DMS 273 (cell line): ENCODE measurements around the gene FGF7.
"Not testable (repeated sequence)": the region's sequence is repeated elsewhere in the genome, so short reads cannot be mapped to it uniquely, and the experiment has no call there.

Experiments
- DNase-seq: peaks from one replicate; lab custom pipeline; 2025; ENCODE audit not compliant: unreplicated experiment; lab: John Stamatoyannopoulos, UW

Gene FGF7, protein sequence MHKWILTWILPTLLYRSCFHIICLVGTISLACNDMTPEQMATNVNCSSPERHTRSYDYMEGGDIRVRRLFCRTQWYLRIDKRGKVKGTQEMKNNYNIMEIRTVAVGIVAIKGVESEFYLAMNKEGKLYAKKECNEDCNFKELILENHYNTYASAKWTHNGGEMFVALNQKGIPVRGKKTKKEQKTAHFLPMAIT

DNA sequence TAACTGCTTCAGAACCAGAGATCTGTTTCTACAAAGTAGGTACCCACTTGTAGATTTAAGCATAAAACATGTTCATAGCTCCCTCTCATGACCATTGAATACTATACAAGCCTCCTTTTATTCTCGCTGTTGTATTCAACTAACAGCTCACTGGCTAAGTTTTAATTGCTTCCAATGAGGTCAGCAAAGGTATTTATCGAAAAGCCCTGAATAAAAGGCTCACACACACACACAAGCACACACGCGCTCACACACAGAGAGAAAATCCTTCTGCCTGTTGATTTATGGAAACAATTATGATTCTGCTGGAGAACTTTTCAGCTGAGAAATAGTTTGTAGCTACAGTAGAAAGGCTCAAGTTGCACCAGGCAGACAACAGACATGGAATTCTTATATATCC is at the start of gene FGF7:
Gene FGF7, plus strand, starts transcription at position 222 of the 400 bp plus-strand sequence. CDS start 1,056 bp downstream, outside the sequence.
- DNase-seq, result no peak

DNA sequence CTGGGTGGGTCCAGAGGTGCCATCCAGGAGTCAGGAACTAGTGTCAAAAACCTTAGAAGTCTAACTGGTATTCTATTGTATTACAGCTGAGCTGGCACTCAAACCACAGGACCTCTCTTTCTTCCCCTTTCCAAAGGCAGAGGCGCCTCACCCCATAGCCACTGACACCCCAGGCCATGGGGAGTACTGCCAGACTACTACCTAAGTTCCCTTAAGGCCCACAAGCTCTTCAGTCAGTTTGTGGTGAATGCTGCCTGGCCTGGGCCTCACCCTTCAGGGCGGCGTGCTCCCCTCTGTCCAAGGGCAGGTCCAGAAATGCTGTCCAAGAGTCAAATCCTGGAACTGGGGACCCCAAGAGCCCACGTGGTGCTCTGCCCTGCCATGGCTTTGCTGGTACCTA is 43.0 kb upstream of the FGF7 start:
- DNase-seq, result no peak

DNA sequence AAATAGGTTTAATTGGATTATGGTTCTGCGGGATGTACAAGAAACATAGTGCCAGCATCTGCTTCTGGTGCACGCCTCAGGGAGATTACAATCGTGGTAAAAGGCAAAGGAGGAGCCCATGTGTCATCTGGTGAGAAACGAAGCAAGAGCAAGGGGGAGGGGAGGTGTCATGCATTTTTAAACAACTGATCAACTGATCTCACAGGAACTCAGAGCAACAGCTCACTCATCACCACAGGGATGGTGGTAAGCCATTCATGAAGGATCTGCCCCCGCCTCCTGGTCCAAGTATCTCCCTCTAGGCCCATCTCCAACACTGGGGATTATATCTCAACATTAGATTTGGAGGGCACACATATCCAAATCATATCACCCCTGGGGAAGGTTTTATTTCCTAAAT is 42.1 kb upstream of the FGF7 start:
- no peak for DNase-seq

DNA sequence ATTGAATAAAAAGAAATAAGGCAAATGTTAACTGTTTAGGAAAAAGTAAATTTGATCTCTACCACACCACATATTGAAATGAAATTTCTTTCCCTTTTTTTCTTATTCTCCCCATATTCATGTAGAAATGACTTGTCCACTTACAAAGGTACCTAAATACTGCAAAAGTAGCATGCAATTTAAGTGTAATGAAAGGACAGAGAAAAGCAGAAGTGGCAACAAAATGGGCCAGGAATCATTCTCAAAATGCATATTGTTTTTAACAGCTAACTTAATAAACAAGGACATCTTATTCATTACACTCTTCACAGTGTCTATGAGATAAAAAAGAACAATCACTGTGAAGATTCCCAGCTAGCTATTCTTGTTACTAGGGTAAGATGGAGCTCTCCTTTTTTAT is 40.6 kb upstream of the FGF7 start:
- DNase-seq, result no peak

DNA sequence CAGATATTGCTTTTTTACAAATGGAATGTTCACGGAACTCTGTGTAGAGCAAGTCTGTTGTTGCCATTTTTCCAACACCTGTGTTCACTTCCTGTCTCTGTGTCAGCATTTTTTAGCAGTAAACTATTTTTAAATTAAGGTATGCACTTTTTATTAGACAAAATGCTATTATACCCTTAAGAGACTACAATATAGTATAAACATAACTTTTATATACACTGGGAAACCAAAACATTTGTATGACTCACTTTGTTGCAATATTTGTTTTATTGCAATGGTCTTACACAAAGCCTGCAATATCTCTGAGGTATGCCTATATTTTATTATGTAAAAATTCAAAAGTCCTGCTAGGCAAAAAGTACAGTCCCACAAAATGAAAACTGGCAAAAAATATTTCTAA is 39.8 kb upstream of the FGF7 start:
- no peak for DNase-seq

DNA sequence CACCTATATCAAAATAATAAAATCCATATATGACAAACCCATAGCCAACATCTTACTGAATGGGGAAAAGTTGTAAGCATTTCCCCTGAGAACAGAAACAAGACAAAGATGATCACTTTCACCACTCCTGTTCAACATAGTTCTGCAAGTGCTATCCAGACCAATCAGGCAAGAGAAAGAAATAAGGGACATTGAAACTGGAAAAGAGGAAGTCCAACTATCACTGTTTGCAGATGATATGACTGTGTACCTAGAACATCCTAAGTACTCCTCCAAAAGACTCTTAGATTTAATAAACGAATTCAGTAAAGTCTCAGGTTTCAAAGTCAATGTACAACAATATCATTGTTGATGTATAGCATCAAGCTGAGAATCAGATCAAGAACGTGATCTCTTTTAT is 35.6 kb upstream of the FGF7 start:
- no peak for DNase-seq

DNA sequence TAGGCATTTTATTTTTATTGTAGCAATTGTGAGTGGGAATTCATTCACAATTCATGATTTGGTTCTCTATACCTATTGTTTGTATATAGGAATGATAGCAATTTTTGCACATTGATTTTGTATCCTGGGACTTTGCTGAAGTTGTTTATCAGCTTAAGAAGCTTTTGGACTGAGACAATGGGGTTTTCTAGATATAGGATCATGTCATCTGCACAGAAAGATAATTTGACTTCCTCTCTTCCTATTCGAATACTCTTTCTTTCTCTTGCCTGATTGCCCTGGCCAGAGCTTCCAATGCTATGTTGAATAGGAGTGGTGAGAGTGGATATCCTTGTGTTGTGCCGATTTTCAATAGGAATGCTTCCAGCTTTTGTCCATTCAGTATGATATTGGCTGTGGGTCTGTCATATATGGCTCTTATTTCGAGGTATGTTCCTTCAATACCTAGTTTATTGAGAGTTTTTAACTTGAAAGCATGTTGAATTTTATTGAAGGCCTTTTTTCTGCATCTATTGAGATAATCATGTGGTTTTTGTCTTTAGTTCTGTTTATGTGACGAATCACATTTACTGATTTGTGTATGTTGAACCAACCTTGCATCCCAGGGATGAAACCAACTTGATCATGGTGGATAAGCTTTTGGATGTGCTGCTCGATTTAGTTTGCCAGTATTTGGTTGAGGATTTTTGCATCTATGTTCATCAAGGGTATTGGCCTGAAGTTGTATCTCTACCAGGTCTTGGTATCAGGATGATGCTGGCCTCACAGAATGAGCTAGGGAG is 20.3 kb upstream of the FGF7 start:
- not testable (repeated sequence) for DNase-seq

DNA sequence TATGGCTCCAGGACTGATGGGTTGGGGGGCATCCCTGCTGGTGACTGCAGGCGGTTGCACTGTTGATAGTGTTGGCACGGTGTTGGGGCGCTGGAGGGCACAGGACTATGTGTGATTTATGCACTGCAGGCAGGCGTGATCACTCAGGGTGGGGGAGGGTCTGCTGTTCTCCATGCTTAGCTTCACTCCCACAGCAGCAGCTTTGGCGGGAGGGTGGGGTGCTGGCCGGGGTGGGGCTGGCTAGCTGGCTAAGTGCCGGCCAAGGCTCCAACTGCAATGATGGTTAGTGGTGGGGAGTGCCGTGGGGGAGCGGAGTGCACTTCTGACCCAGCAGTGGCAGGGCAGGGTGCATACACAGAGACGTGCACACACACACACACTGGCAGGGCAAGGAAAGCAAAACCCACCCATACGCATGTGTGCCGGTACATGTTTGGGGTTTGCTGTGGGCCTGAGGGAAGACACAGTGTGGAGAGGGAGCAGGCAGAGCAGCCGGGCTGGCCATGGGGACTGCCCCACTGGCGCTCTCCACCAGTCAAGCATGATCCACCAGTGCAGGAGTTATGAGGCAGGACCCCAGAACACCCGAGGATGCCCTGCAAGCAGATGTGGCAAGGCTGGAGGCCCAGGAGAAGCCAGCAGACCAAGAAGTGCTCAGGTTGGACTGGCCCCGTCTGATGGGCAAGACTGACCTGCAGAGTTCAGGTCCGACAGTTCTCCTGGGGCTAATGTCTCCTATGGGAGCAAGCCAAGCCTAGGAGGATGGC is 16.5 kb upstream of the FGF7 start:
- no peak for DNase-seq

DNA sequence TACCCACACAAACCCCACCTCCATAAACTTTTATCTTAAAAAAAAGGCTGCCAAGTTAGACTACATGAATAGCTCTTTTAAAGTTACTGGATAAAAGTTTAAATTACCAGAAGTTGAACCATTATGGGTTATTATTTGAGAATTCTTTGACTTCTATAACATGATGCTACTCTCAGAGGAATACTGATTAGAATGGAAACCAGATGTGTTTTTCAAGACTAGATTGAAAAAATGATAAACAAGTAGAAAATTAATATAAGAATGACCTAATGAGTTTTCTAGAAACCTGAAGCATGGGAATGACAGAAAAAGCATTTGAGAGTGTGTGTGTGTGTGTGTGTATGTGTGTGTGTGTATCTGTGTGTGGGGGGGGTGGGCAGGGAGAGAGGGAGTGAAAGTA is 12.4 kb upstream of the FGF7 start:
- no peak for DNase-seq

DNA sequence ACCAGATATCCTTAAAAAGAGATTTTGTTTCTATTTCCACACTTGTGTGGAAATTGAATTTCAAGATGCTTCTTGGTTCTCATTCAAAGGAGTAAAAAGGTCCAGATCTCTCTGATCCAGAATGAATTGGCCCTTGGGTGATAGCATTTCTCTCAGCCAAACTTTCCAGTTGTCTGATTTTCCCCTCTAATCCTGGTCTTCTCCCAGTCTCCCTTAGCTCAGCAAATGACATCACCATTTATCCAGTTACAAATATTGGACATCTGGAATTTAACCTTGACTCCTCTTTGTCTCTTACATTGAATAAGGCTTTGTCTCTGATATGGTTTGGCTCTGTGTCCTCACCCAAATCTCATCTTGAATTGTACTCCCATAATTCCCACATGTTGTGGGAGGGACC is 10.2 kb upstream of the FGF7 start:
- no peak for DNase-seq

DNA sequence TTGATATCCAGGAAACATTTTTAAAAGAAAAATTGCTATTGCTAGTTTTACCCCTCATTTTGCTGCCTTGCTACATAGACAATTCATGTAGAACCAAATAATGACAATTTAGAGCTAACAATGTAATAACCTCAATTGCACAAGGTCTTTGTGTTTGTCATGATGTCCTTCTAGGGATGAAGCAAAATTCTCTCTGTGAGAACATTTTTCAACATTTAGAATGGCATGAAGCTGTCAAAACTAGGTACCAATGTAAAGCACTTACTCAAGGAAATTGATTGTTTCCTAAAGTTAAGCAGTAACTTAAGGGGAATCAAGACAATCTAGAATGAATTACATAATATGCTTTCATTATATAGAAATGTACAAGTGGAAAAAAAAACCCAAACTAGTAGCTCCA is 7.9 kb upstream of the FGF7 start:
- DNase-seq, result no peak

DNA sequence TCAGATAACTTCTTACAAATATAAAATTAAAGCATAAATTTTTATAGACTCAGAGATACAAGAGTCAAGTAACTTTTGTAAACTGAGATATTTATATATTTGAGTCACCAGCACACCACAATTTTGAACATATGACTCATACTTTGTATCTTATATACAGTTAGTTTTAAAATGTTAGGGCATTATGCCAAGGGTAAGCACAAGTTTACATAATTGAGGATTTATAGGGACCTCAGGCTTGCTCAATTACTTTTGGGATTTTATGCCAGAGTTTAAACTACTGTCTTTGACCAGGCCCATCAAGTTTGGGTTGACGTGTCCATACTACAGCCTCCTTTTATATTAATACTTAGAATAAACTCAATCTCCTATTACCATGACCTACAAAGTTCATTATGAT is 7.4 kb upstream of the FGF7 start:
- no peak for DNase-seq

DNA sequence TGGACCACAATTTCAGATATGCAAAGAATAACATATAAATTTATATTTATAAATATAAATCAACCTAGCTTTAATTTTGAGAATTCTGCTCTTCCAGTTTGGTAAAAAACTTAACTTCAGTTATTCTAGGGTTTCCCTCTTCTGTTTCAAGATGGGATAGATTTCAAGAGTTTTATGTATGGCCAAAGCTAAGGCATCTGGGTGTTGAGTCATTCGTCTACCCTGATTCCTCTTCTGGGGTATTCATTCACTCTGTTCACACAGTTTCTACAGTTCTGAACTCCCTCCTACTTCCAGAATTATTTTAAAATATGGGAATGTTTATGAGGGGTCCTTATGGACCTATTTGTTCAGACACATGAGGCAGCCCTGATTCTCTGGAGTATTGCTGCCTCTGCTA is 4.2 kb upstream of the FGF7 start:
- DNase-seq, result no peak

DNA sequence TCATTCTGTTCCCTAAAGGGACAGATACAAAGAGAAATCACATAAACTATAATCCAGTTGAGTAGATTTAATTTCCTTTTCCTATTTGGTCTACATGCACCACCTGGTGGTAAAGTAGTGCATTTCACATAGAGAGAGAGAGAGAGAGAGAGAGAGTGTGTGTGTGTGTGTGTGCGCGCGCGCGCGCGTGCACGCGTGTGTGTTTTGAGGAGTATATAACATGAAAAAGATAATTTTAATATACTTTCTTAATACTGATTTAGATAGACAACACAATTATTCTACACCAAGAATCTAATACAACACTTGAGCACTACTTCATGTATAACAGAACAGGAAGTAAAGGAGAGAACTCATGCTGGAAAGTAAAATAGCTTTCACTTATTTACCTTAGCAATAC is 1.1 kb upstream of the FGF7 start:
- DNase-seq, result peak; percentile 59

DNA sequence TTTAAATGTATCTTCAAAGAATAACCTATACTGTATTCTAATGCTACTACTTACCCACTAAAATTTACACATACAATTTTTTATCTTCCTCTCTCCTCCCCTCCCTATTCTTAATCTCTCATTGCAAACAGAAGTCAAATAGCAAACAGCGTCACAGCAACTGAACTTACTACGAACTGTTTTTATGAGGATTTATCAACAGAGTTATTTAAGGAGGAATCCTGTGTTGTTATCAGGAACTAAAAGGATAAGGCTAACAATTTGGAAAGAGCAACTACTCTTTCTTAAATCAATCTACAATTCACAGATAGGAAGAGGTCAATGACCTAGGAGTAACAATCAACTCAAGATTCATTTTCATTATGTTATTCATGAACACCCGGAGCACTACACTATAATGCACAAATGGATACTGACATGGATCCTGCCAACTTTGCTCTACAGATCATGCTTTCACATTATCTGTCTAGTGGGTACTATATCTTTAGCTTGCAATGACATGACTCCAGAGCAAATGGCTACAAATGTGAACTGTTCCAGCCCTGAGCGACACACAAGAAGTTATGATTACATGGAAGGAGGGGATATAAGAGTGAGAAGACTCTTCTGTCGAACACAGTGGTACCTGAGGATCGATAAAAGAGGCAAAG is 984 bp downstream of the FGF7 start:
- no peak for DNase-seq

DNA sequence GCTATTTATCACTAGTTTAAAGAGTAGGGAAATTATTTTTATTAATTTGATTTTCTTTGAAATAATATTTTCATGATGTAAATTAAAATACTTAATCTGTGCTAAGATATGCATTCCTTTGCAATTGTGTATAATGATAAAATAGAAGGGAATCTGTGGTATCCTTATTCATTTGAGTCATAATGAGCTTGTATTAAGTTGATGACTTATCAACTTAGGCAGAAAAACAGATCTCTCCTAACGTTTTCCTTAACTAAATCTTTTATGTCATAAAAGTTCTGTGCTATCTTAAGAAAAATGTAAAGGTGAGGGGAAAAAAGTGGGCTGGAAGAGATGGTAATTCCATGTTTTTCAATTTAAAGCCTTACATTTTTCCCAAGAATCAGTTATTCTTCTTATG is 1.9 kb downstream of the FGF7 start:
- DNase-seq, result no peak

DNA sequence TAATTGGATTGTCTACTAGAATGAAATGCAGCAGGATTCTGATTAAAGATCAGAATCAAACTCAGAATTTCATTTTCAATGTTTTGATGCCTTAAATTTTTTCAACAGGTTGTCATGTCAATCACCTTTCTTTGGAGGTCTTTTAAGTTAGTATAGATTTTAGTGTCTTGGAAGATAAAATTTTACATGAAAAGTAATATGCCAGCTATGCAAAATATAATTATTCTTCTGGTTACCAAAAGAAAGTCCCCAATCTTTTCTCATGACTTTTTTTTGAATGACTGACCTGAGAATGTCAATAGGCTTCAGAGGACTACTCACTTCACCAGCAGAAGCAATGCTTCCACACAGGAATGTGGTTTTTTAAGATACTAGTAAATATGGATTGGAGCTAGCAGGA is 4.3 kb downstream of the FGF7 start:
- no peak for DNase-seq

DNA sequence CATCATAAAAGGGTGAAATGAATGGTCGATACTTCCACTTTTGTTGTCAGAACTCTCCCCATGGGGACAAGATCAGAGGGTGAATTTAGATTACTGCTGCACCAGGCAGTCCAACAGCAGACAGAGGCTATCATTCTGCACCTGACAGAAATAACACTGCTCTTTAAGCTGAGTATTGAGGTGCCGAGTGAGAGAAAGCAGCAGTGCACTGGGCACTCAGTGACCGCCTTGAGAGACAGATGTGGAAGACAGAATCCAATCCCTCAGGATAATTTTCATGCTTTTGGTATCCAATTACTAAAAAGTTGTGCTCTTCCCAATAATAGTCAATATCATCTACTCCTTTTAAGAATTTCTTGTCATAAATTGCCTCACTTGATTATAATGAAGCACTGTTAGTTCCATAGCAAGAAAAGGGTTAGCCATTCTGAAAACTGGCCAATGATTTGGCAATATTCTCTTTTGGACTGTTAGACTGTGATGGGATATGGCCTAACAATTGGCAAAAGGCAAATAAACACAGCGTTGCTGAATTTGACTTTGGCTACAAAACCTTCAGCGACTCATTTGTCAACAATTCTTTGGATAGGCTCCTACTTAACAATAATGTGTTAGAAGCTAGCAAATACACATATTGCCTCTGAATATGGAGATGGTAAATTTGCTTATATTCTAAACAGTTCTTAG is 5.5 kb downstream of the FGF7 start:
- no peak for DNase-seq

DNA sequence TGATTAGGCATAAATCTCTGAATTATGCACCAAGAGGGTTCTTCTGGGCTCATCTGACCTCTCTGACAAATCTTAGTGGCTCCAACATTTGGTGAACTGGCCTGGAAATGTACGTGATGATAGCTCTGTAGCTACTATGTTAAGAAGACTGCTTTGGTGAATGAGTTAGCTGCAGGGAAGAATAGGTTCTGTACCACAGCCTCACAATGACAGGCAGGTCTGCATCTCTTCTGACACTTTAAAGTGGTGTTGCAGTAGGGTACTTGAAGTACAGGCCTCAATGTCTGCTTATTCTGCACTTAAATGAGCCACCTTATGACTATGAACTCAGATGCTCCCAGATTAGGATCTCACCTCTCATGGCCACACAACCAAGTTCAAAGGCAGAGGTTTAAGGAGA is 7.0 kb downstream of the FGF7 start:
- no peak for DNase-seq

DNA sequence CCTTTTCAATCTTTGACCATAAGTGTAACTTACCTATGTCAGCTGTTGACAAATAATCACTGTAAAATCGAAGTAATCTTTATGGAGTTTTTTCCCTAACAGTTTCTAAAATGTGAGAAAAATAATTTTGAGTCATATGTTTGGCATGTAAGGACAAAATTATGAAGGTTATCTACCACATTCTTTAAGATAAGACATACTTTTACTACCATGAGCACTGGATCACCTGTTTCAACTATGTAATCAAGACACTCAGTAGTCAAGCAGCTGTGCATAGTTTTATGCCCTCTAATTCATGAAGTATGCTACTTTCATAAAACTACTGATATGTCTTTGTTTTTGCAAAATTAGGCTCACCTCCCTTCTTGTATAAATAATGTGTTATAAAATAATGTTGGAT is 12.1 kb downstream of the FGF7 start:
- DNase-seq, result no peak

DNA sequence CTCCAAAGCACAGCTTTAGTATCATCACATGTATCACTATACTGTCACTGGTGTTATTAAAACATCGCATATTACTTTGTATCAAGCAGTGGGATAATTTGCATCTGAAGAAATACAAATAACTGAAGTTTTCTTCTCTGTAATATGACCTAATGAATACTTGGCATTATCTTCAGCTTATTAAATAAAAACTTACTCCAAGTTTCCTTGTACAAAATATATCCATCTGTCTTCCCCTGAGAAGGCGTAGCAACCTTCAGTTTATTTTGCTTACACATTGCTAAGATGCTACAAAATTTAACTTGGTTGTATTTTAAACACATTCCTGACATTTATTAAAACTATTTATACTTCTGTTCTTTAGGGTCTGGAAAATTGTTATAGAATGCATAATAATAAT is 13.7 kb downstream of the FGF7 start:
- no peak for DNase-seq
